ENCODE data around the gene SIPA1L3. TPM values are rescaled to one million over a fixed set of nuclear protein-coding genes. Genes with fewer than 3 reads are reported as not detected.

SIPA1L3 gene
- total and polyA plus RNA-seq, 2 experiments from 2014 or later: 13.7 to 23.3 TPM

DNA sequence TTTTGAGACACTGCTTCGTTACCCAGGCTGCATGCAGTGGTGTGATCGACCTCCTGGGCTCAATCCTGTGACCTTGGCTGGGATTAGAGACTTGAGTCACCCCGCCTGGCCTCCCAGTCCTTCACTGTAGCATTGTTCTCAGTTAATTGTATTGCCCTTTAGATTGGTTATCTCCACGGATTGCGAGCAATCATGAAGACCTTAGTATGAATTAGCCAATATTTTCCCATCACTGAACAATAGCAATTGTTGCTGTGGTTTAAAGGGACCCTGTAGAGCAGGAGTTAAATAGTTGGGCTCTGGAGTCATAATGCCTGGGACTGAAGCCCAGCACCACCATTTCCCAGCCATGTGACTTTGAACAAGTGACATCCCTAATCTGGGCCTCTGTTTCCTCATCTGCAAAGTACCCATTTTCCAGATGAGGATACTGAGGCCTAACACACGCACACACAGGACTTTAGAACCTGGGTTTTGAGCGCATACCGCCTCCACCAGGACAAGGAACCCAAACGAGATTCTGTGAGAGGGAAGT, 340.8 kb downstream of the SIPA1L3 start:
- WGBS (ENCODE audit: low lambda C conversion rate, missing lambda C conversion rate): 78% methylated on average over 9 of the region's 9 CpGs
- Histone ChIP-seq H3K4me3 (no peak overlapping the region), H3K27ac (peak overlapping the region; percentile 69), H4K20me1 (ENCODE audit: insufficient read depth, poor library complexity, severe bottlenecking) (no peaks in the 10 kb centered on the region), H3K9me2 (replicated peaks; ENCODE audit: insufficient read depth) (no peaks in the 10 kb centered on the region), H3K9me3 (ENCODE audit: low read depth) (no peaks in the 10 kb centered on the region), H3K4me2 (no peak overlapping the region), H3K79me2 (no peaks in the 10 kb centered on the region), H3K36me3 (replicated peaks; ENCODE audit: insufficient read depth, low read depth) (no peaks in the 10 kb centered on the region), H3K27me3 (no peaks in the 10 kb centered on the region), H3K4me1 (ENCODE audit: insufficient read depth) (peaks cover 33% of the 10 kb centered on the region), H2AFZ (no peak overlapping the region)
- no peak for TF ChIP-seq EZH2phosphoT487 (IDR thresholded peaks at IDR 0.05; ENCODE audit: low read depth, severe bottlenecking, unreplicated experiment)
- DNase-seq (ENCODE audit: low spot score): no peak

DNA sequence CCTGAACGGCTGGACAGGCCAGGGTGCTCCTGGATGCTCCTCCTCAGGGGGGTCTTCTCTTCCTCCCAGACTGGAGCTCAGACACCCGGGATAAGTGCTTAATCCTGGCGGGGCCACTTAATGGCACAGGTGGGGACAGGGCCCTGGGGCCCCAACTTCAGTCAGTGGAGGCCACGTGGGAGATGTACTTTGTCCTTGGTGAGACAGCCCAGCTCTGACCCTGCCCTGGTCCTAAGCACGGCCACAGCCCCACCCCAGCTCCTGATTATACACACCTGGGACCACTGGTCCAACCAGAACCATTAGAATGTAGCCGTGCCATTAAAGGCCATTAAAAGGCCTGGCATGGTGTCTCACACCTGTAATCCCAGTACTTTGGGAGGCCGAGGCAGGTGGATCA, 341.4 kb downstream of the SIPA1L3 start:
- H3K4me2 ChIP-seq: no peak overlapping the region
- H3K4me3 ChIP-seq: no peak overlapping the region
- WGBS (ENCODE audit: low lambda C conversion rate, missing lambda C conversion rate): 80% methylated on average over 7 of the region's 7 CpGs
- TF ChIP-seq EZH2phosphoT487 (IDR thresholded peaks at IDR 0.05; ENCODE audit: low read depth, severe bottlenecking, unreplicated experiment) (no peak), EZH2 (IDR thresholded peaks at IDR 0.05; ENCODE audit: borderline replicate concordance) (no peak)
- TF ChIP-seq, protein P1, sequence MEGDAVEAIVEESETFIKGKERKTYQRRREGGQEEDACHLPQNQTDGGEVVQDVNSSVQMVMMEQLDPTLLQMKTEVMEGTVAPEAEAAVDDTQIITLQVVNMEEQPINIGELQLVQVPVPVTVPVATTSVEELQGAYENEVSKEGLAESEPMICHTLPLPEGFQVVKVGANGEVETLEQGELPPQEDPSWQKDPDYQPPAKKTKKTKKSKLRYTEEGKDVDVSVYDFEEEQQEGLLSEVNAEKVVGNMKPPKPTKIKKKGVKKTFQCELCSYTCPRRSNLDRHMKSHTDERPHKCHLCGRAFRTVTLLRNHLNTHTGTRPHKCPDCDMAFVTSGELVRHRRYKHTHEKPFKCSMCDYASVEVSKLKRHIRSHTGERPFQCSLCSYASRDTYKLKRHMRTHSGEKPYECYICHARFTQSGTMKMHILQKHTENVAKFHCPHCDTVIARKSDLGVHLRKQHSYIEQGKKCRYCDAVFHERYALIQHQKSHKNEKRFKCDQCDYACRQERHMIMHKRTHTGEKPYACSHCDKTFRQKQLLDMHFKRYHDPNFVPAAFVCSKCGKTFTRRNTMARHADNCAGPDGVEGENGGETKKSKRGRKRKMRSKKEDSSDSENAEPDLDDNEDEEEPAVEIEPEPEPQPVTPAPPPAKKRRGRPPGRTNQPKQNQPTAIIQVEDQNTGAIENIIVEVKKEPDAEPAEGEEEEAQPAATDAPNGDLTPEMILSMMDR (IDR thresholded peaks at IDR 0.05; ENCODE audit: poor library complexity): no peak
- H3K9me2 ChIP-seq (replicated peaks; ENCODE audit: insufficient read depth): no peaks in the 10 kb centered on the region
- H3K27me3 ChIP-seq: no peaks in the 10 kb centered on the region
- no peaks in the 10 kb centered on the region for H3K9me3 ChIP-seq (ENCODE audit: low read depth)
- H3K36me3 ChIP-seq (replicated peaks; ENCODE audit: insufficient read depth, low read depth): no peaks in the 10 kb centered on the region
- no peak overlapping the region for H2AFZ ChIP-seq
- peaks cover 3% of the 10 kb centered on the region for H3K79me2 ChIP-seq
- DNase-seq (ENCODE audit: low spot score): no peak
- peak overlapping the region; percentile 69 for H3K27ac ChIP-seq
- no peaks in the 10 kb centered on the region for H4K20me1 ChIP-seq (ENCODE audit: insufficient read depth, poor library complexity, severe bottlenecking)
- peaks cover 39% of the 10 kb centered on the region for H3K4me1 ChIP-seq (ENCODE audit: insufficient read depth)

DNA sequence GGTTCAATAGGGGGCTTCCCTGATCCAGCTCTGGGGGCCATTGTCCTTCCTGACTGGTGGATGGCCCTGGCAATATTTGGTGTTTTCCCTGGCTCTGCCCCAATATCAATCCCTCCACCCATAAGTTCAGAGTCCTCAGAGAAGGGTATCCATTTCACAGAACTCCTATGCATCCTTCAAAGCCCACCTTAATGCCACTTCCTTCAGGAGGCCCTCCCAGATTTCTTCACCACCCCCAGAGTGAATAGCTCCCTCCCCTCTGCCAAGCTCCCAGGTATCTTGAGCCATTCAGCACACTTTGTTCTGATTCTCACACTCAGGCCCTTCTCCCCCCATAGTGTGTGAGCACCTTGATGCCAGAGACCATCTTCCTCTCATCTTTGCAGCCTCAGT, 343.4 kb downstream of the SIPA1L3 start:
- Histone ChIP-seq H3K27me3 (no peaks in the 10 kb centered on the region), H4K20me1 (ENCODE audit: insufficient read depth, poor library complexity, severe bottlenecking) (no peaks in the 10 kb centered on the region), H3K79me2 (peaks cover 15% of the 10 kb centered on the region), H3K4me3 (no peak overlapping the region), H2AFZ (no peak overlapping the region), H3K4me1 (ENCODE audit: insufficient read depth) (peaks cover 56% of the 10 kb centered on the region), H3K9me2 (replicated peaks; ENCODE audit: insufficient read depth) (no peaks in the 10 kb centered on the region), H3K4me2 (peak overlapping the region; percentile 71), H3K9me3 (ENCODE audit: low read depth) (no peaks in the 10 kb centered on the region), H3K36me3 (replicated peaks; ENCODE audit: insufficient read depth, low read depth) (no peaks in the 10 kb centered on the region), H3K27ac (peak overlapping the region; percentile 97)
- DNase-seq (ENCODE audit: low spot score): no peak
- TF ChIP-seq EZH2phosphoT487 (IDR thresholded peaks at IDR 0.05; ENCODE audit: low read depth, severe bottlenecking, unreplicated experiment): no peak
- TF ChIP-seq, protein P1 (IDR thresholded peaks at IDR 0.05; ENCODE audit: poor library complexity): no peak
- TF ChIP-seq EZH2 (IDR thresholded peaks at IDR 0.05; ENCODE audit: borderline replicate concordance): no peak

DNA sequence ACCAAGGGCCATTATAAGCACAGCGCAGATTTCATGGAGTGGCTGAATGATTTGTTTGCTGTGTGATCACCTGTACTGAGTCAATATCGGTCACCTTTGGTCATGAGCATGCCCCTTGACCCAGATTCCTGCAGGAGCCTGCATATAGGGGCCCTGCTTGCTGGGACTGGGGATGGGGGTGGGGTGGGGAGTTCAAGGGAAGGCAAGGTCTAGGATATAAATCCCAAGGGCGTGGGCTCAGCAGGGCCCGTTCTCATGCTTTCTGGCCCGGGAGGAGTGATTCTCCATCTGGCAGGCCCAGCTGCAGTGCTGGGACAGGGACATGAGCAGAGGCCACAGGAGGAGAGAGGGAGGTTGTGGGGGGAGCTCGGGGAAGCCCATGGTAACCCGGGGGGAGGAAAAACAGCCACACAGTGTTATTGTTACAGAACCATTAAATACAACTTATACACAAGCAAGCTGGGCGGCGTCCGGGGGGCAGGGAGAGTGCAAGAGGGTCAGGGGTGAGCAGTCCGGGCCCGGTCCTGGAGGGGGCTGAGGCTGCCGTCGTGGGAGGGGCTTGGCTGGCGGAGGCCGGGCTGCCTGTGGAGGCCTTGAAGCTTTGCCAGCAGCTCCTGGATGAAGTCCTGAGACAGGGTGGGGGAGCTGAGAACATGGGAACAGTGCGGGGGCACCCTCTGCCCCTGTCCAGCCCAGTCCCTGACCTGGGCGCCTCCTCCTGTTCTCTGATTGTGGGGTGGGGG, 344.0 kb downstream of the SIPA1L3 start:
- Histone ChIP-seq H3K36me3 (replicated peaks; ENCODE audit: insufficient read depth, low read depth) (no peaks in the 10 kb centered on the region), H2AFZ (peak overlapping the region; percentile 6), H3K4me2 (peak overlapping the region; percentile 71), H3K4me3 (no peak overlapping the region), H3K4me1 (ENCODE audit: insufficient read depth) (peaks cover 62% of the 10 kb centered on the region), H4K20me1 (ENCODE audit: insufficient read depth, poor library complexity, severe bottlenecking) (no peaks in the 10 kb centered on the region), H3K27me3 (no peaks in the 10 kb centered on the region), H3K27ac (peak overlapping the region; percentile 97), H3K79me2 (peaks cover 15% of the 10 kb centered on the region), H3K9me2 (replicated peaks; ENCODE audit: insufficient read depth) (no peaks in the 10 kb centered on the region), H3K9me3 (ENCODE audit: low read depth) (no peaks in the 10 kb centered on the region)
- 25% methylated on average over 6 of the region's 18 CpGs for WGBS (ENCODE audit: low lambda C conversion rate, missing lambda C conversion rate)
- TF ChIP-seq EZH2 (IDR thresholded peaks at IDR 0.05; ENCODE audit: borderline replicate concordance) (no peak), EZH2phosphoT487 (IDR thresholded peaks at IDR 0.05; ENCODE audit: low read depth, severe bottlenecking, unreplicated experiment) (no peak)
- TF ChIP-seq, protein P1 (IDR thresholded peaks at IDR 0.05; ENCODE audit: poor library complexity): no peak
- DNase-seq (ENCODE audit: low spot score): peak; percentile 80
